Pancreas (tissue), 10 donors: Measurements from ENCODE around the gene HOOK2. TPM values are rescaled to one million over a fixed set of nuclear protein-coding genes. Genes with fewer than 3 reads are reported as not detected.
A peak's percentile ranks its signal among the peaks of the same experiment; 100 is the strongest.
"Not testable (repeated sequence)": the region's sequence is repeated elsewhere in the genome, so short reads cannot be mapped to it uniquely, and the experiment has no call there.

Experiments
- ATAC-seq, 4 donors: fragments of 200-7000 bp; cut with Tn5 transposase; one replicate each; pipeline versions ENCODE4 v1.8.0 to v1.9.1; 2020; ENCODE audit warnings: mild to moderate bottlenecking in 4 of 4, moderate library complexity in 4 of 4
- DNase-seq, 6 donors: peaks; one replicate each; pipeline ENCODE4 v3.0.0-alpha.2; 2020
- FAIRE-seq: peaks from 2 replicates; lab custom pipeline; 2012; peaks lifted over from hg19 to GRCh38; lab: Jason Lieb, UNC
- H3K27ac ChIP-seq, 4 donors: fragments of 200-600 bp; sonication (generic); 1 replicate in 3 of 4; 2 replicates in 1 of 4; pipeline versions ENCODE4 v1.5.0 to v1.8.0; 2020
- H3K27me3 ChIP-seq, 4 donors: fragments of 200-600 bp; one replicate each; pipeline ENCODE4 v1.8.0; 2021
- H3K36me3 ChIP-seq, 3 donors: fragments of 200-600 bp; sonication (generic) in 1 of 3; one replicate each; pipeline versions ENCODE4 v1.5.0 to v1.8.0; 2020 to 2021
- H3K4me1 ChIP-seq, 3 donors: fragments of 200-600 bp; one replicate each; pipeline ENCODE4 v1.8.0; 2021
- H3K4me3 ChIP-seq, 4 donors: fragments of 200-600 bp; sonication (generic) in 2 of 4; one replicate each; pipeline versions ENCODE4 v1.5.0 to v1.8.0; 2020 to 2021
- H3K9me3 ChIP-seq, 4 donors: fragments of 200-600 bp; one replicate each; pipeline ENCODE4 v1.8.0; 2021
- CTCF ChIP-seq, 4 donors: fragments of 200-600 bp; sonication (generic) in 3 of 4; IDR thresholded peaks; one replicate each; pipeline versions ENCODE4 v1.5.0 to v1.8.0; 2021; ENCODE audit warnings: antibody characterized with exemption in 4 of 4
- WGBS, 2 donors: extraction: QIAGEN DNeasy Blood & Tissue Kit; methylation state at CpG; one replicate each; pipeline ENCODE4 v1.1.7; 2013; 5-methylcytosine and 5-hydroxymethylcytosine counted together
- intact Hi-C, 3 donors: fragments of 100-400 bp; cut with DNase I; formaldehyde crosslinking; loops; one replicate each; pipeline versions ENCODE4 v1.11.1 to v1.14.2; 2022
- polyA plus RNA-seq, 2 donors: library from polyadenylated mRNA; stranded (reverse); fragments of 200-250 nt; gene quantifications; one replicate each; pipeline ENCODE4 v1.2.3, GENCODE V29; 2013
- total RNA-seq, 6 donors: library from RNA; stranded (reverse); fragmentation: NEBNext Ultra II Directional in 4 of 6; extraction: Animal tissue kit (Norgen Biotek cat#: 25700) in 4 of 6; gene quantifications; one replicate each; pipeline versions ENCODE4 v1.2.1 to v1.2.4, GENCODE V29; 2021 to 2023
- donor health status: healthy with polysubstance abuse.
- donor health status: DM: no; HTN: no; CAD: no; lungs with moderate emphysema.
- donor health status: DM: no; HTN: no; CAD: no.
- donor health status: control.
- donor health status: control.
- donor health status: Bipolar disorder and iron deficiency.
- donor health status: DM: yes; HTN: yes; CAD: no.
- donor health status: DM: no; HTN: no; CAD: no.
- donor health status: DM: no; HTN: no; CAD: no.
- donor health status: DM: yes; HTN: yes; CAD: no.

Gene HOOK2
- 10 to 100 TPM; 37.7 to 60.9 (median 49.0) TPM for total RNA-seq
- polyA plus RNA-seq, result 100 to 1,000 TPM; 268 to 300 TPM

GRCh38 chr19:12774588-12775555 lies at the start of gene HOOK2:
TSS of gene HOOK2 (minus strand) at chr19:12775552. CDS start at chr19:12775449, 103 bp downstream.
- intact Hi-C loops, result no loop called here
- Histone ChIP-seq H3K27me3 (no peaks in the 10 kb centered on the region), H3K4me3 (peak within 1 kb of the TSS; percentile 46 to 75 (median 60)), H3K27ac (peak within 1 kb of the TSS; percentile 99), H3K9me3 (no peaks in the 10 kb centered on the region), H3K36me3 (peaks cover 0 to under 1% (median 0%) of the 10 kb centered on the region in 3 donors), H3K4me1 (peaks cover 5 to 19% (median 10%) of the 10 kb centered on the region in 3 donors)
- no peak for TF ChIP-seq CTCF (IDR thresholded peaks at IDR 0.05)
- WGBS, 2 donors, result 5 to 9% methylated on average over 33 to 58 of the region's 58 CpGs
- DNase-seq (peak; percentile 94 to 100 (median 99)), ATAC-seq (peak; percentile 75 to 83 (median 78)), FAIRE-seq (no peak)

- TF ChIP-seq CTCF (IDR thresholded peaks at IDR 0.05), result no peak
- Histone ChIP-seq H3K4me1 (no peaks in the 10 kb centered on the region), H3K4me3 (no peak overlapping the region), H3K27me3 (peaks cover 0 to 5% (median 2%) of the 10 kb centered on the region in 4 donors), H3K27ac (no peak overlapping the region), H3K9me3 (no peaks in the 10 kb centered on the region), H3K36me3 (no peaks in the 10 kb centered on the region)
- ATAC-seq (no peak), FAIRE-seq (no peak), DNase-seq (no peak)
- intact Hi-C loops, result no loop called here
- WGBS, 2 donors, result 84 to 94% methylated on average over 2 of the region's 2 CpGs
Observed at GRCh38 chr19:12821761-12822160, 46.4 kb upstream of the HOOK2 start.

GRCh38 chr19:12817810-12818209 lies 42.5 kb upstream of the HOOK2 start:
- H3K27me3 ChIP-seq, H3K9me3 ChIP-seq, FAIRE-seq, DNase-seq, H3K4me1 ChIP-seq, H3K4me3 ChIP-seq, H3K27ac ChIP-seq, intact Hi-C loops, H3K36me3 ChIP-seq, ATAC-seq: not testable (repeated sequence)
- WGBS, 2 donors, result 90 to 92% methylated on average over 11 of the region's 11 CpGs

- H3K27me3 ChIP-seq, H3K36me3 ChIP-seq, H3K9me3 ChIP-seq, H3K27ac ChIP-seq, intact Hi-C loops, H3K4me1 ChIP-seq, H3K4me3 ChIP-seq, ATAC-seq, FAIRE-seq, DNase-seq: not testable (repeated sequence)
- WGBS, 2 donors, result 83 to 91% methylated on average over 6 of the region's 6 CpGs
Observed at GRCh38 chr19:12817188-12817587, 41.8 kb upstream of the HOOK2 start.

GRCh38 chr19:12815088-12815487 lies 39.7 kb upstream of the HOOK2 start:
- Histone ChIP-seq H3K27ac (no peak overlapping the region), H3K27me3 (no peaks in the 10 kb centered on the region), H3K9me3 (no peaks in the 10 kb centered on the region), H3K36me3 (no peaks in the 10 kb centered on the region), H3K4me1 (no peaks in the 10 kb centered on the region), H3K4me3 (no peak overlapping the region)
- FAIRE-seq (no peak), ATAC-seq (no peak), DNase-seq (no peak)
- TF ChIP-seq CTCF (IDR thresholded peaks at IDR 0.05), result no peak
- intact Hi-C loops, result no loop called here
- WGBS, 2 donors, result 84 to 88% methylated on average over 7 of the region's 7 CpGs
